GM19035 (cell line): ENCODE measurements around the gene POLR2H.

Experiments
- ATAC-seq: cut with Tn5 transposase; IDR thresholded peaks from one replicate; pipeline ENCODE4 v1.9.1; 2021; ENCODE audit not compliant: unreplicated experiment

POLR2H gene

DNA sequence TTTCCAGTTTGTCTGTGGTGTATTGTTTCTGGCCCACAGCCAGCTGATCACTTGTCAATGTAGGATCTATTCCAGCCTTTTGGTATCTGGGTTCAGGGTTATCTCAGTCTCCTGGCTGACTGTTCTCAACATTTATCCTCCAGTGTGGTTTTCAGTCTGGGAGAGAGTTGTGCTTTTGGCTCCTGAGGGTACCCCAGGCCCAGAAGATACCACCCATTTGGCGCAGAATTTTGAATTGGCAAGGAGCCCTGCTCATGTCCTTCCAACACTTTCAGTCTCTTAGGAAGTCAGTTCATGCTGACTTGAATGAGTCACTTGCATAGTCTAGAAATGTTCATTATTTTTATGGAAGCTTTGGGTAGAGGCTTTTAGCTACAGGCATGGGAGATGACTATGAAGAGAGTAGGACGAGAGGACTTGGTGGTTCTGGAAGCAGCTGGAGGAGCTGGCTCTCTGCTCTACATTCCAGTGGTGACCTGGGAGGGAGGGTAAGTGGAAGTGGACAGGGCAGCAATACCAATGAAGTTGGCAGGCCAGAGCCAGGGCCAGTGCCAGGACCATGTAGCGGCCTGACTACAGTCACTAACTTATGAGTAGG lies 7.2 kb downstream of the POLR2H start:
- ATAC-seq, result no peak

DNA sequence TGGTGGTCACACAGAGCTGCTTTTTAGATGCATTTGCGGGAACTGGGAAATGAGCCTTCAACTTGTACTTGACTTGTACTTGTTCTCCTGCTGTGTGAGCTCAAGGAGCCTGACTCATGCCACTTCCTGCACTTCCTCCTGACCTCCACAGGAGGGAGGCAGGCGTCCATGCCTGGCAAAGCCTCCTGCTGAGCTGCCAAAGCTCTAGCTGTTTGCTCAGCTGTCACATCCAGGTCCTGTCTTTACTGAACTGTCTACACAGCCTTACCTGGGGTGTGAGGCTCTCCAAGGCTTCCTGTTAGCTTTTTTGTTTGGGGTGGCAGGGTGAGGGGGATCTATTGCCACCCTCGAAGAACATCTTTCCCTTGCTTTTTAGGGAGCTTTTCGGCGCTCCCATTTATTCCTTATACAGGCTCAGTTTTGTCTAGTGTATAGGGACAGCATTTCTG lies 10.1 kb downstream of the POLR2H start:
- no peak for ATAC-seq

DNA sequence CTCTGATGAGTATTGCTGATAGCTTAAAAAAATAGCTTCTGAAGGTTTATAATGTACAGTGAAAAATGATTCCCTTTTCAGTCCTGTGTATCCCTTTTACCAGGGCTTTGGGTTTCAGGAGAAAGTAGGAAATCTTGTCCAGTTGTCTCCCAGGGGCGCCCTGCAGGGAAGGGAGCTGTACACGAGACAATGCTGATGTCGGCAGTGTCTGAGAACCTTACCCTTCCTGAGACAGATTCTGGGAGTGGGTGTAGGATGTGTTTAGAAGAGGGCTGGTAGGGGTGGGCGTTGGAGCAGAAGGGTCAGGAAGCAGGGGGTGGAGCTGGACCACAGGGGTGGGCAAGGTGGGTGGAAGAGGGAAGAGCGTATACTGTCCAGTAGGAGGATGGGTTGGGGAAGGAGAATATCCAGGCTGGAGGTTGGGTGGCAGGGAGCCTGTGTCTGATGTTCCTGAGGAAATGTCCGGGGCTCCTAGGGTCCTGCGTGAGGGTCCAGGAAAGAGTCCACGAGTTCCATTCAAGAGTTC lies 10.8 kb downstream of the POLR2H start:
- no peak for ATAC-seq

DNA sequence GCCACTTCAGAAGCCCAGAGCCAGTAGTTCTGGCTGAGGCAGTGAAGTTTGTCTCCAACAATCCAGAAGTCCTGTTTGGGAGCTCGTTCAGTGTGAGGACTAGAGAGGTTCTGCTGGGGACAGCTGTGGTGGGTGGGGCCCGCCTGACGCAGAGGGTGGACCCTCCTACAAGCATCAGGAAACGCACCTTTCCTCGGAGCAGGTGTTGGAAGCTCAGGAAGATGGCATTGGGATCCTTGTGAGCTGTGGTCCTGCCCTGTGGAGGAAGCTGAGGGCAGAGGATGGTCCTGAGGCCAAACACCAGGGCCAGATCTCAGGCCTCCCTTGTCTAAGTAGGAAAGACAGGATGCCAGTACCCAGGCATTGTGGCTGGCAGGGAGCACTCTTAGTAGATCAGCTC lies 11.4 kb downstream of the POLR2H start:
- ATAC-seq, result no peak

DNA sequence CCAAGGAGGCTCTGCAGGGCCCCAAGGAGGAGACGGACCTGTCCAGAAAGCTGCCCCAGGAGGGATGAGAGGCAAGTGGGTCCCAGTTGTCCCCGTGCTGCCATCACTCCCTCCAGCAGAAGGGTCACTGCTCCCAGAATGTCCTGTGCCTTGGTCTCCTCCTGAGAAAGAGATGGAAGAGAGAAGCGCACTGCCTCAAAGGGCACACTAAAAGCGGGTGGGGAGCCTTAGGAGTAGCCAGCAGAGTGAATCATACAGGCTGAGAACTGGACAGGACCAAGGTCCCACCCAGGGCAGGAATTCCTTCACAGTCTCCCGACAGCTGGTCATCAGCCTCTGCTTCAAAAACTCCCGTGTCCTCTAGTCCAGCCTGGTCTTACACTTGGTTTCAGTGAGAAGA lies 11.9 kb downstream of the POLR2H start:
- no peak for ATAC-seq

GRCh38 chr3:184375747-184376461 lies 14.4 kb downstream of the POLR2H start:
- no peak for ATAC-seq

- ATAC-seq, result no peak
Measured at GRCh38 chr3:184377374-184377773, 15.9 kb downstream of the POLR2H start.

DNA sequence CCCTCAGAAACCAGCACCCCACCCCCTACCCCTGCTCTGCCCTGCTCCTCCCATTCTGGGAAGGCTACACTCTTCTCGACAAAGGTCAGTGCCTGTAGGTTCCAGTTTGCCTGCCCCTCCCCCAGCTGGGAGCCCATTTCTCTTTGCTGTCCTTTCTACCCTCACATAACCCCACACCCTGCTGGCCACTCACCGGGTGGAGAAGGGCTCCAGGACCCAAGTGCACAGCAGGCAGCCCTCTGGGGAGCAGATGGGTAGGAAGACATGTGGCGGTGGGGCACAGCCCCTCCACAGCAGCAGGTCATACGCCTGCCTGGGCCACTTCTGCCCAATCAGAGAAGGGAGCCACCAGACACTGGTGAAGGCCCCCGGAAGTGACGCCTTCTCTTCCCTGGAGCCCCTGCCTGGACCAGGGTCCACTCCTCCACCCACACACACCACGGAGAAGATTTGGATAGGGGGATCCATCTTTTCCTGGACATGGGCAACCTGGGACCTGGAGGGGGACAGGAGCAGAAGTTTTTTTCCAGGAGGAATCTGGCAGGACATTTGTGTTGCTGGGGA lies 16.5 kb downstream of the POLR2H start, which contains the start of gene THPO:
Gene THPO (minus strand): TSS at position 326 of the 564 bp plus-strand sequence. CDS start 1,948 bp downstream, outside the sequence.
- no peak for ATAC-seq

DNA sequence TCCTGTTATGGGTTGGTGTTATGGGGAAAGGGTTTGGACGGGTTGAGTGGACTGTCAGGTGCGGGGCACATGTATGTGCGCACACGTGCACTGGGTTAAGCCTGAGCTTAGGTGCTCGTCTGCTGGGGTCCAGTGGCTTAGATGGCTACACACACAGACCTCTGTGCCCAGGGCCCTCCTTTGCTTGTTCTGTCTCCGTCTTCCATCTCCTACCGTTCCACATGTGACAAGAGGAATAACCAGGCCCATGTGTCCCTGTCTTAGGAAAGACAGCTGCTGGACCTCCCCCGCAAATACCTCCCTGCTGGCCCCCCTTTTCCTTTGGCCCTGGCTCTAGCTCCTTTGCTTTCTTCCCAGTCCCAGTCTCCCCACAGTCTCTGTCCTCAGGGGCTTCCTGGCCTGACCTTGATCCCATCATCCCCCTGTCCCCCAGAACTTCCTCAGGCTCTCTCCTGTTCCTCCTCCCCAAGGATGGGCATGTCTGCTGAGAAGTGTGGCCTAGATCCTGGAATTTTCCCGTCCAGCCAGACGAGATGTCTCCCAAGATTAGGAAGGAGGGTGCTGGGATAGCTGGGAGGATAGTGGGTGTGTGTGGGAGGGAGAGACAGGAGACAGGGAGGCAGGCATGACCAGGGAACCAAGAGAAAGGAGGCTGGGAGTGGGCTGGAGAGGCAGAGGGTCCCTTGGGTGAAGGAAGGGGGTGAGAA lies 17.3 kb downstream of the POLR2H start:
- ATAC-seq, result no peak

- no peak for ATAC-seq
Measured at GRCh38 chr3:184379358-184380184, 18.1 kb downstream of the POLR2H start, which contains the start of gene CHRD. Gene CHRD (plus strand): TSS chr3:184380054. CDS start chr3:184380319, 265 bp downstream.

DNA sequence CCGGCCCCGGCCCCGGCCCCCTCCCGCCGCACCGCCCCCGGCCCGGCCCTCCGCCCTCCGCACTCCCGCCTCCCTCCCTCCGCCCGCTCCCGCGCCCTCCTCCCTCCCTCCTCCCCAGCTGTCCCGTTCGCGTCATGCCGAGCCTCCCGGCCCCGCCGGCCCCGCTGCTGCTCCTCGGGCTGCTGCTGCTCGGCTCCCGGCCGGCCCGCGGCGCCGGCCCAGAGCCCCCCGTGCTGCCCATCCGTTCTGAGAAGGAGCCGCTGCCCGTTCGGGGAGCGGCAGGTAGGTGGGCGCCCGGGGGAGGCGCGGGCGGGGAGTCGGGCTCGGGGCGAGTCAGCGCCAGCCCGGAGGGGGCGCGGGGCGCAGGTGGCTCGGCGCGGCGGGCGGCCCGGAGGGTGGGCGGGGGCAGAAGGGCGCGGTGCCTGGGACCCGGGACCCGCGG lies 18.7 kb downstream of the POLR2H start:
- ATAC-seq, result no peak

DNA sequence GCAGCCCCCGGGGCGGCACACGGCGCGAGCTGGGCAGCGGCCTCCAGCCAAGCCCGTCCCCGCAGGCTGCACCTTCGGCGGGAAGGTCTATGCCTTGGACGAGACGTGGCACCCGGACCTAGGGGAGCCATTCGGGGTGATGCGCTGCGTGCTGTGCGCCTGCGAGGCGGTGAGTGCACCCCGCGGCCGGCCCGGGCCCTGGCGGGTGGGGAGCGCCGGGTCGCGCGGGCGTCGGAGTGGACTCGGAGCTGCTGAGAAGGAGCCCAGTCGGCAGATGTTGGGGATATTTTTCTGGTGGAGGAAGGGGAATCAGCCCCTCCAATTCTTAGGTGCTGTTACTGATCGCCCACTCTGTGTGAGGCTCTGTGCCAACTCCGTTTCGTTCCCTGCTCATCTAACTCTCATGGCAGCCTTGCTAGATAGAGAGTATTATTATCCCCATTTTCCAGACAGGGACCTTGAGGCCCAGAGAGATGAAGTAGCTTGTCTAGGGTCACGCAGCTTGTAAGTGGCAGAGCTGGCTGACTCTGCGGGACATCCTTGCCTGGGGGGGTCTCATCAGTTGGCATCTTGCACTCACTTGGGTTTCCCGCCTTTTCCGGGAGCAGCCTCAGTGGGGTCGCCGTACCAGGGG lies 19.2 kb downstream of the POLR2H start:
- ATAC-seq, result no peak

DNA sequence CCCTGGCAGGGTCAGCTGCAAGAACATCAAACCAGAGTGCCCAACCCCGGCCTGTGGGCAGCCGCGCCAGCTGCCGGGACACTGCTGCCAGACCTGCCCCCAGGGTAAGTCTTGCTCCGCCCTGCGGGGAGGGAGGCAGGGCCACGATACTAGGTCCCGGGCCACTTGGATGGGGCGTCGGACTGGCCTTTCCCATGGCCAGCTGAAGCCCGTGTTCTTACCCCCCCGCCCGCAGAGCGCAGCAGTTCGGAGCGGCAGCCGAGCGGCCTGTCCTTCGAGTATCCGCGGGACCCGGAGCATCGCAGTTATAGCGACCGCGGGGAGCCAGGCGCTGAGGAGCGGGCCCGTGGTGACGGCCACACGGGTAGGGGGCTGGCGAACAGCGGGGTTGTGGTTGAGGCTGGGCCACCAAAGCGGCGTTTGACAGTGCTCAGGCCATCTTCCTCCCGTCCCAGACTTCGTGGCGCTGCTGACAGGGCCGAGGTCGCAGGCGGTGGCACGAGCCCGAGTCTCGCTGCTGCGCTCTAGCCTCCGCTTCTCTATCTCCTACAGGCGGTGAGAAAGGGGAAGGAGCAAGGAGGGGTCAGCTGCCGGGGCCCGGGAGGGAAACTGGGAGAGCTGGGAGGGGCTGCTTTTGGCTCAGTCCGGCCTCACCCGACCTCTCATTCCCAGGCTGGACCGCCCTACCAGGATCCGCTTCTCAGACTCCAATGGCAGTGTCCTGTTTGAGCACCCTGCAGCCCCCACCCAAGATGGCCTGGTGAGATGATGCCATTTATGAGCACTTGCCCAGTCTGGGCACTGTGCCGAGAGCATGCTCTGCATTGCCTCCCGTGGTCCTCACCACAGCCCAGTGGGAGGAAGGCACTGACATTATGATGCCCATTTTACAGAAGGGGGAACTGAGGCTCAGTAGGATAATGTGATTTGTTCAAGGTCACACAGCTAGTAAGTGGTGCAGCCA lies 20.0 kb downstream of the POLR2H start:
- ATAC-seq, result no peak

- no peak for ATAC-seq
Measured at GRCh38 chr3:184382326-184383032, 21.0 kb downstream of the POLR2H start.

DNA sequence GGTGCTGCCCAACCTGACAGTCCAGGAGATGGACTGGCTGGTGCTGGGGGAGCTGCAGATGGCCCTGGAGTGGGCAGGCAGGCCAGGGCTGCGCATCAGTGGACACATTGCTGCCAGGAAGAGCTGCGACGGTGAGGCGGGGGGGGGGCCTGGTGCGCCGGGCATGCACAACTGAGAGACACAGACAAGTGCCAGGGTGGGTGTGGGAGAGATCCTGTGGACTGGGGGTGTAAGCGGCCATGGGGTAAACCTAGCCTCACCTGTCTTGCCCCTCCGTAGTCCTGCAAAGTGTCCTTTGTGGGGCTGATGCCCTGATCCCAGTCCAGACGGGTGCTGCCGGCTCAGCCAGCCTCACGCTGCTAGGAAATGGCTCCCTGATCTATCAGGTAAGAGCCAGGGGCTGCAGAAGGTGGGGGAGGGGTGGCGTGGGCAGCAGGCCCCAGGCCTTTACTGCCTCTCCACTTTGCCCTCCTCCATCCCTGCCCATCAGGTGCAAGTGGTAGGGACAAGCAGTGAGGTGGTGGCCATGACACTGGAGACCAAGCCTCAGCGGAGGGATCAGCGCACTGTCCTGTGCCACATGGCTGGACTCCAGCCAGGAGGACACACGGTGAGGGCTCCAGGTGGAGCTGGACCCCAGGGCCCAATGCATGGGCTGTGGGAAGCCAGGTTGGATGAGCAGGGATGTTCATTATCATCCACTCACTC lies 21.7 kb downstream of the POLR2H start:
- ATAC-seq, result no peak

GRCh38 chr3:184384342-184384741 lies 22.8 kb downstream of the POLR2H start:
- ATAC-seq, result no peak

GRCh38 chr3:184384856-184385422 lies 23.4 kb downstream of the POLR2H start:
- no peak for ATAC-seq
